Fibroblast of lung (primary cell): ENCODE measurements around the gene HYAL2. TPM values are rescaled to one million over a fixed set of nuclear protein-coding genes. Genes with fewer than 3 reads are reported as not detected.
A peak's percentile ranks its signal among the peaks of the same experiment; 100 is the strongest.

Experiments used
- DNase-seq, 2 donors: peaks; one replicate each; pipeline versions ENCODE4 v3.0.0 to v3.0.0-alpha.2; 2010; ENCODE audit warnings: low read depth in 2 of 2
- H2AFZ ChIP-seq: 2 replicates; pipeline ENCODE4 v1.5.1; 2012; ENCODE audit warnings: low read length, control low read depth, inconsistent platforms
- H3K27ac ChIP-seq: 2 replicates; pipeline ENCODE4 v1.5.1; 2011; ENCODE audit warnings: low read length, control low read depth; ENCODE audit not compliant: insufficient read depth
- H3K27me3 ChIP-seq: 2 replicates; pipeline ENCODE4 v1.5.1; 2011; ENCODE audit warnings: mild to moderate bottlenecking, low read length; ENCODE audit not compliant: control insufficient read depth, insufficient read depth
- H3K36me3 ChIP-seq: 2 replicates; pipeline ENCODE4 v1.5.1; 2011; ENCODE audit warnings: low read length; ENCODE audit not compliant: control insufficient read depth, insufficient read depth
- H3K4me1 ChIP-seq: 2 replicates; pipeline ENCODE4 v1.5.1; 2011; ENCODE audit warnings: low read length; ENCODE audit not compliant: control insufficient read depth, insufficient read depth; ENCODE audit errors: extremely low read depth
- H3K4me2 ChIP-seq: 2 replicates; pipeline ENCODE4 v1.5.1; 2011; ENCODE audit warnings: low read length, control low read depth; ENCODE audit not compliant: insufficient read depth; ENCODE audit errors: extremely low read depth
- H3K4me3 ChIP-seq, 4 experiments: fragments of 200-600 bp in 1 of 4; sonication (generic) in 1 of 4; replicated peaks in 1 of 4; 2 replicates each; pipeline ENCODE4 v1.5.1; 2011 to 2016; ENCODE audit warnings: low read length in 4 of 4, low read depth in 3 of 4, mild to moderate bottlenecking in 3 of 4, control low read depth in 2 of 4, inconsistent platforms in 1 of 4, mixed read lengths in 1 of 4; ENCODE audit not compliant: insufficient read depth in 1 of 4; ENCODE audit errors: control extremely low read depth in 1 of 4
- H3K79me2 ChIP-seq: 2 replicates; pipeline ENCODE4 v1.5.1; 2012; ENCODE audit warnings: mild to moderate bottlenecking, low read length, inconsistent platforms; ENCODE audit not compliant: control insufficient read depth, insufficient read depth
- H3K9ac ChIP-seq: 2 replicates; pipeline ENCODE4 v1.5.1; 2011; ENCODE audit warnings: mild to moderate bottlenecking, low read length, control low read depth; ENCODE audit not compliant: insufficient read depth
- H3K9me3 ChIP-seq: 2 replicates; pipeline ENCODE4 v1.5.1; 2012; ENCODE audit warnings: low read depth, low read length; ENCODE audit not compliant: control insufficient read depth, insufficient read depth
- H4K20me1 ChIP-seq: 2 replicates; pipeline ENCODE4 v1.5.1; 2011; ENCODE audit warnings: low read length; ENCODE audit not compliant: control insufficient read depth, insufficient read depth; ENCODE audit errors: extremely low read depth
- EZH2 ChIP-seq: IDR thresholded peaks from 2 replicates; pipeline ENCODE4 v1.5.1; 2012; ENCODE audit warnings: low read length, control low read depth, mild to moderate bottlenecking; ENCODE audit errors: missing control alignments
- polyA plus RNA-seq, 2 donors: library from polyadenylated mRNA; depleted of rRNA in 1 of 2; stranded (reverse) in 1 of 2; unstranded in 1 of 2; fragments of >200 nt; gene quantifications; 2 replicates each; pipeline ENCODE4 v1.2.1, GENCODE V29; 2011 to 2012; ENCODE audit warnings: missing spikeins in 1 of 2
- total RNA-seq: library from RNA; depleted of rRNA; stranded (reverse); fragments of >200 nt; gene quantifications from 2 replicates; pipeline ENCODE4 v1.2.1, GENCODE V29; 2014
- TF ChIP-seq, protein P1 (sequence below), 2 donors: IDR thresholded peaks in 1 of 2; conservative IDR thresholded peaks in 1 of 2; 1 replicate in 1 of 2; 2 replicates in 1 of 2; pipeline ENCODE4 v1.5.1; 2011 to 2012; ENCODE audit warnings: low read length in 2 of 2, control low read depth in 1 of 2, inconsistent platforms in 1 of 2, low read depth in 1 of 2, mild to moderate bottlenecking in 1 of 2

HYAL2 gene
- total and polyA plus RNA-seq, 2 donors (not counting 1 experiment from before 2014, with no cell fraction given) = 35.1 to 52.5 TPM

GRCh38 chr3:50337175-50337861 is 14.8 kb upstream of the HYAL2 start:
- peak overlapping the region; percentile 97 for H3K27ac ChIP-seq
- H3K79me2 ChIP-seq = peaks cover 62% of the 10 kb centered on the region
- H4K20me1 ChIP-seq = no peaks in the 10 kb centered on the region
- no peaks in the 10 kb centered on the region for H3K36me3 ChIP-seq
- peaks cover 20% of the 10 kb centered on the region for H3K4me1 ChIP-seq
- peak overlapping the region; percentile 96 for H3K9ac ChIP-seq
- peak overlapping the region; percentile 76 for H3K4me2 ChIP-seq
- H3K9me3 ChIP-seq = no peaks in the 10 kb centered on the region
- no peak for TF ChIP-seq EZH2
- TF ChIP-seq, protein P1, sequence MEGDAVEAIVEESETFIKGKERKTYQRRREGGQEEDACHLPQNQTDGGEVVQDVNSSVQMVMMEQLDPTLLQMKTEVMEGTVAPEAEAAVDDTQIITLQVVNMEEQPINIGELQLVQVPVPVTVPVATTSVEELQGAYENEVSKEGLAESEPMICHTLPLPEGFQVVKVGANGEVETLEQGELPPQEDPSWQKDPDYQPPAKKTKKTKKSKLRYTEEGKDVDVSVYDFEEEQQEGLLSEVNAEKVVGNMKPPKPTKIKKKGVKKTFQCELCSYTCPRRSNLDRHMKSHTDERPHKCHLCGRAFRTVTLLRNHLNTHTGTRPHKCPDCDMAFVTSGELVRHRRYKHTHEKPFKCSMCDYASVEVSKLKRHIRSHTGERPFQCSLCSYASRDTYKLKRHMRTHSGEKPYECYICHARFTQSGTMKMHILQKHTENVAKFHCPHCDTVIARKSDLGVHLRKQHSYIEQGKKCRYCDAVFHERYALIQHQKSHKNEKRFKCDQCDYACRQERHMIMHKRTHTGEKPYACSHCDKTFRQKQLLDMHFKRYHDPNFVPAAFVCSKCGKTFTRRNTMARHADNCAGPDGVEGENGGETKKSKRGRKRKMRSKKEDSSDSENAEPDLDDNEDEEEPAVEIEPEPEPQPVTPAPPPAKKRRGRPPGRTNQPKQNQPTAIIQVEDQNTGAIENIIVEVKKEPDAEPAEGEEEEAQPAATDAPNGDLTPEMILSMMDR (conservative IDR thresholded peaks at IDR 0.05 in 1 of 2, IDR thresholded peaks at IDR 0.05 in 1 of 2; ENCODE audit: low read depth in 1 of 2, low read length in 2 of 2) = no peak
- H3K27me3 ChIP-seq = no peaks in the 10 kb centered on the region
- peak; percentile 99 for DNase-seq
- H3K4me3 ChIP-seq = peak overlapping the region; percentile 79 to 95 (median 88)
- H2AFZ ChIP-seq = peak overlapping the region; percentile 55

- peak; percentile 26 to 31 for DNase-seq
- peak overlapping the region; percentile 75 for H3K4me2 ChIP-seq
- peaks cover 20% of the 10 kb centered on the region for H3K4me1 ChIP-seq
- no peaks in the 10 kb centered on the region for H3K9me3 ChIP-seq
- H3K79me2 ChIP-seq = peaks cover 69% of the 10 kb centered on the region
- H3K27ac ChIP-seq = peak overlapping the region; percentile 97
- TF ChIP-seq, protein P1 (conservative IDR thresholded peaks at IDR 0.05 in 1 of 2, IDR thresholded peaks at IDR 0.05 in 1 of 2; ENCODE audit: low read depth in 1 of 2, low read length in 2 of 2) = no peak
- no peak for TF ChIP-seq EZH2
- H2AFZ ChIP-seq = no peak overlapping the region
- H3K9ac ChIP-seq = peak overlapping the region; percentile 96
- peaks cover 3% of the 10 kb centered on the region for H3K36me3 ChIP-seq
- H3K4me3 ChIP-seq = peak overlapping the region; percentile 79 to 95 (median 88)
- H4K20me1 ChIP-seq = no peaks in the 10 kb centered on the region
- H3K27me3 ChIP-seq = no peaks in the 10 kb centered on the region
These were observed 14.1 kb upstream of the HYAL2 start for GRCh38 chr3:50336452-50337174.

GRCh38 chr3:50334339-50335075 is 12.0 kb upstream of the HYAL2 start:
- Histone ChIP-seq H2AFZ (no peak overlapping the region), H3K9ac (peak overlapping the region; percentile 51), H4K20me1 (no peaks in the 10 kb centered on the region), H3K36me3 (peaks cover 22% of the 10 kb centered on the region), H3K4me1 (peaks cover 18% of the 10 kb centered on the region), H3K27me3 (no peaks in the 10 kb centered on the region), H3K4me2 (peak overlapping the region; percentile 64), H3K27ac (peak overlapping the region; percentile 97), H3K4me3 (peak overlapping the region in 1 of 4 experiments; percentile 1), H3K9me3 (no peaks in the 10 kb centered on the region), H3K79me2 (peaks cover 75% of the 10 kb centered on the region)
- TF ChIP-seq, protein P1 (conservative IDR thresholded peaks at IDR 0.05 in 1 of 2, IDR thresholded peaks at IDR 0.05 in 1 of 2; ENCODE audit: low read depth in 1 of 2, low read length in 2 of 2) = no peak
- TF ChIP-seq EZH2 = no peak
- no peak for DNase-seq
